NCI-H524 (cell line): ENCODE data around the gene DIRAS1.

Experiments used
- DNase-seq, 2 experiments: peaks; one replicate each; lab custom pipeline; 2025; lab: John Stamatoyannopoulos, UW

DIRAS1 gene

DNA sequence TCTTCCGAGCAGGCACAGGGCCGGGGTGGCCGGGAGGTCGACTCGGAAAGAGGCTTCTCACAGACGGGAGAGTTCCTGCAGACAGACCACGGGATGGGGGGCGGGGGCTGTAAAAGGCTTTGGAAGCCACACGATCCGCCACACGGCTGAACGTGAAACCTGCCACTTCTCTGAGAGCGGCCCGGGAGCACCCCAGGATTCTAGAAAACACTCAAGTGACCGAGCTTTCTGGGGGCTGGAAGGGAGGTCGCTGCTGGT is 34.2 kb upstream of the DIRAS1 start:
- DNase-seq = no peak

DNA sequence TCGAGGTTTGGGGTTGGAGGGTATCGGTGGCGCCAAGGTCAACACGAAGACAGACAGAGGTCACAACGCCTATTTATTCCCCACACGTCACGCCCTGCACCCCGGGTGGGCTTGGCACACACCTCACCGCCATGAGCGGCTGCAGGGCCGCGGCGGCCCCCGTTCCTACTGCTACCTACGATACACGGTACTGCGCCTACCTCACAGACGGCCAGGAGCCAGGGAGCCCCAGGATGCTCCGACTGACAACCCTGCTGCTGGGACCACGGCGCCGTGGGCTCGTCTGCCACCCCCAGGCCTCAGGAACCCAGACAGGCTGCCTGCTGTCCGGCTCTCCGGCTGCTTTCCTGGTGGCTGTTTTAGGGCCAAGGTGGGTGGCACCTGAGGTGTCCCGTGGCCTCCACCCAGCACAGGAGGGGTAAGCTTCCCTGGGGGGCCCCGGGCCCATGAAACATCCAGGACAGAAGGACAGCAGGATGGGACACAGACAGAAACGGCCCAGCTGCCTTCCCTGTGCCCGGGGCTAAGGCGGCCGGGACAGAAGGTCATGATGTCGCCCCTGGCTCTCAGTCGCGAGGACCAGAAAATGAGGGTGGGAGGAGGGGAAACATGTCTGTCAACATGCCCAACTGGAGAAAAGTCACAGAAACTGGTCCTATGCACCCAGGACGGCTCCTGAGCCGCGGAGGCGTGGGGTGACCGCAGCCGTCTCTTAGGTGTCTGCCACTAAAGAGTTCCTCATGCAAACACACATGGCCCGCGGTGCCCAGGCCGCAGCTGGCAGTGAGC is 33.7 kb upstream of the DIRAS1 start:
- no peak for DNase-seq

DNA sequence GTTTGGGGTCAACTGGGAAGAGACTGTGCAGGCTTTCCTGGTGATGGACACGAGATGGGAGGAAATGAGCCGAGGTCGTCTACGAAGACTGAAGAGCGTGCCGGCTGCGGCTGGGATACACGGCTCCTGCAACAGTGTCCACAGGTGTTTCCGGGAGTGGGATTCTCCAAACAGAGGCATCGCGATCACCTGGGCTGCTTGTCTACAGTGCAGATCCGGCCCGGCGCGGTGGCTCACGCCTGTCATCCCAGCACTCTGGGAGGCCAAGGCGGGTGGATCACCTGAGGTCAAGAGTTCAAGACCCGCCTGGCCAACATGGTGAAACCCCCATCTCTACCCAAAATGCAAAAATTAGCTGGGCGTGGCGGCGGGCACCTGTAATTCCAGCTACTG is 30.3 kb upstream of the DIRAS1 start:
- DNase-seq = no peak

DNA sequence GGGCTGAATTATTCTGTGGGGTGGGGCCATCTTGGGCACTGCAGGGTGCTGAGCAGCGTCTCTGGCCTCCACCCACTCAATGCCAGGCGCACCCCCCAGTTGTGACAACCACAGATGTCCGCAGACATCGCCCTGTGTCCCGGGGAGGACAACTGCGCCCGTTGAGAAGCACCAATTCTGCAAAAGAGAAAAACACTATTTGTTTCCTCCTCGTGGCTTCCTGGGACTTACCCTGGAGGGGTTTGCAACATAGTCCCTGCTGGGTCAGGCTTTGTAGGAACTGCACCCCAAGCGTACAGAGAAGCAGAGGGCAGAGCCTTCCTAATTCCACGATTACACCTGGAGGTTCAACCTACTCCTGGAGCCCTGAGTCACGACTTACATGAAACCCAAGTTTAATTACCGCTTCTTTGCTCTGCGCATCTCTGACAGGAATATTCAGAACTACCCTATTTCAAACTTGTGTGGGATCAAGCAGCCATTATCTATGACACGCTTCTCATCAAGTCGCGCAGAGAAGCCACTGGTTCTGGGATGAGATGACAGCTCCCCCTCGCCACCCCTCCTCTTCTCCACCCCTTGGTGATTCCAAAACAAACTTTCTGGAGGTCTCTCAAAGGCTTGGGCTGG is 29.8 kb upstream of the DIRAS1 start:
- DNase-seq = no peak

DNA sequence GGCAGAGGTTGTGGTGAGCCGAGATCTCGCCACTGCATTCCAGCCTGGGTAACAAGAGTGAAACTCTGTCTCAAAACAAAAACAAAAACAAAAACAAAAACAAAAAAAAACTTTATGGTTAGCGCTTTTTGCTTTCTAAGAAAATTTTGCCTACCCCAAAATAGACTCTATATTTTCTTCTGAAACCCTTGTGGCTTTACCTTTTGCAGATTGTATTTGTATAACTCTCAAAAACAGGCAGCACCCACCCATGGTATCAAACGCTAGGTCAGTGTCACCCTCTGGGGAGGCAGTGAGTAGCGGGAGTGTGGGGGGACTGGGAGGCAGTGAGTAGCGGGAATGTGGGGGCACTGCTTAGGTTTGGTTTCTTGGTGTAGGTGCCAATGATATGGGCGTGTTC is 26.2 kb upstream of the DIRAS1 start:
- DNase-seq = no peak

DNA sequence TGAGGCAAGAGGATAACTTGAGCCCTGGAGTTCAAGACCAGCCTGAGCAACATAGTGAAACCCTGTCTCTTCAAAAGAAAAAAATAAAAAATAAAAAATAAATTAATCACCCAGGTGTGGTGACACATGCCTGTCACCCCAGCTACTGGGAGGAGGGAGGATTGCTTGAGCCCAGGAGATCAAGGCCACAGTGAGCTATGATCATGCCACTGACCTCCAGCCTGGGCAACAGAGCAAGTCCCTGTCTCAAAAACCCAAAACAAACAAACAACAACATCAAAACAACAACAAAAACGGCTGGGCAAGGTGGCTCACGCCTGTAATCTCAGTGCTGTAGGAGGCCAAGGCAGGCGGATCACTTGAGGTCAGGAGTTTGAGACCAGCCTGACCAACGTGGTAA is 22.9 kb upstream of the DIRAS1 start:
- DNase-seq = no peak

DNA sequence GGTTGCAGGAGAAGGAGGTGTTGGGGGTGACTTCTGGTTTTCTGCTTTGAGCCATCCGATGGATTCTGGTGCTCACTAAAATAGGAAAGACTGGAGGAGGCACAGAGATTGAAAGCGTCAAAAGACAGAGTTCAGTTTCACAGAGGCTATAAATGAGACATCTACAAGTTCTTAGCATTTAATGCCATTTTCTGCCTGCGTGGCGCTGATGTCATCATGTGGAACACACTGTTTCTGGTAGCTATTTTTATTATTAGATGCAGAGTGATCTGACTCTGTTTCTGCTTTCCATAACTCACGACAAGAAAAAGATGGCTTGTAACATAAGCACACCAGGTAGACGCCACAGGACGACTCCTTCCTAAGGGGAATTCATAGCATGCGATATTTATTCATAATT is 21.9 kb upstream of the DIRAS1 start:
- DNase-seq = no peak

DNA sequence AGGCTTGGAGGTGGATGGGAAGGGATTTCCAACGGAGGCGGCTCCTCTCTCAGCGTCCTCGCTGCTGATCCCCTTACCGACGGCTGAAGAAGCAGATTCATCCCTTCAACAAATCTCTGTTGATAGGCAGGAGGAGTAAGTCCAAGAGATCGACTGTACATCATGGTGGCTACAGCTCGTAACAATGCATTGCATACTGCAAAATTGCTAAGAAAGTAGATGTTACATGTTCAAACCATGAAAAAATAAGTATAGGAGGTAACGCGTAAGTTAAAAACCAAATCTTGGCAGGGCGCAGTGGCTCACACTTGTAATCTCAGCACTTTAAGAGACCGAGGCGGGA is 19.1 kb upstream of the DIRAS1 start:
- no peak for DNase-seq

DNA sequence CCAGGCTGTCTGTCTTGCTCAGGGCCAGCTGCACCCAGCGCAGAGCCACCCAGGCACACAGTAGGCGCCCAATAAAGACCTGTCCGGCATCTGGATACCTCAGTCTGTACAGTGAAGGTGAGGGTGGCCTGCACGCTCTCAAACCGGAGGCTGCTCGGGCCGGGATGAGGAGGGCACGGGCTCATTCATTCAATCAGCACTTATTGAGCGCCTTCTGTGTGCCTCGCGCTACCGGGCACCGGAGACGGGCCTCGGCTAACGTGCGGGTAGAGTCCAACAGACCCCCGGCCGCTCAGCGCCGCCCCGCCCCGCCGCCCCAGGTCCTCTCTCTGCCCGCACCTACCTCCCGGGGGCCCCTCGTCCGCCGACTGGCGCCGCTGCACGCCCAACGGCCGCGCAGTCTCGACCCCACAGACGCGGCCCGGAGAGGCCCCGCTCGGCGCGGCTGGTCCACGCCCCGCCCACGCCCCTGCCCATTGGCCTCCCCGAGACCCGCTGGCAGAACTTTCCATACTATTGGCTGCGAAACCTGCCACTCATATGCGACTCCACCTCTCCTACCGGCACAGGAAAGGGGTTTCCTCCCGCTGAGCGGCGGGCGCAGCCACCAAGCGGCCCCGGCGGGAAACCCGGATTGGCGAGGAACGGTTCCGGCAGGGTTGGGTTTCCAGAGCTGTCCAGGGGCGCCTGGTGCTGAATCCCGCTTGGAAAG is 18.6 kb upstream of the DIRAS1 start, which contains the start of gene SLC39A3:
SLC39A3 (minus strand) TSS at position 416 of the 712 bp plus-strand sequence. CDS start 2,760 bp downstream, outside the sequence.
- peak; percentile 97 to 99 for DNase-seq

DNA sequence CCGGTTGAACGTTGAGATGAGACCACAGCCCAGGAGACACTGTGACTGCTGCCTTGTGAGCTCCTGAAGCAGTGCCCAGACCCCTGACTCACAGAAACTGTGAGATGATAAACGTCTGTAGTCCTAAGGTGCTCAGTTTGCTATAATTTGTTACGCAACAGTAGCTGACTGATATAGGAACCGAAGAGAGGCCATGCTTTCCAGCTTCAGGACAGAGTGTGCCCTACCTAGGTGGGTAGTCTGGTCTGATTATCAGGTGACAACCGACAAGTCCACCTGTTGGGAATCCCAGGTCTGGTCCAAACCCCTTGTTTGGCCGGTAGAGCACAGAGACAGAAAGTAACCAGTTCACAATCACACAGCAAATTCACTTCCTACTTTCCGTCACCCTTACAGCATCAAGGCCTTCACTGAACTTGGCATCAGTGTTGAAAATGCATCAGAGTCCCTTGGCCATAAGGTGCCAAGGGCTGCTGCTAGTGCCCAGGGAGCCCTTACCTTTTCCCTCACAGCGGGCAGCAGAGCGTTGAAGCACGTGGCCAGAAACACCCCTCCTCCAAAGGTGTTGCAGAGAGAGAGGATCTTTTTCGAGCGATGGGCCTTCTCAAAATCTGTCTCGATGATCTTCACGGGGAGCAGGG is 15.5 kb upstream of the DIRAS1 start:
- no peak for DNase-seq

DNA sequence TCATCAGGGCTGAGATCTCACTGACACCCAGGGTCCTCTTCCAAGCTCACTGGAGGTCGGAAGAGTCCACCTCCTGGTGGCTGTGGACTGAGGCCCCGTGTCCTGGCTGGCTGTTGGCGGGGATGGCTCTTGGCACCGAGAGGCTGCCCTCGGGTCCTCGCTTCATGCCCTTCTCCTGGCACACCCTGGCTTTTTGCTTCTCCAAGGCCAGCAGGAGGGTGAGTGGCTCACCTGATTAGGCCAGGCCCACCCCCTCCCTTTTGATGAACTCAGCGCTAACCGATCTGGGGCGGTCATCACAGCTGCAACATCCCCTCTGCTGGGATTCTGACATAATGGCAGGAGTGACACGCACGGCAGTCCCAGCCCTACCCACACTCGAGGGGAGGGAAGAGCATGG is 14.2 kb upstream of the DIRAS1 start:
- DNase-seq = no peak

DNA sequence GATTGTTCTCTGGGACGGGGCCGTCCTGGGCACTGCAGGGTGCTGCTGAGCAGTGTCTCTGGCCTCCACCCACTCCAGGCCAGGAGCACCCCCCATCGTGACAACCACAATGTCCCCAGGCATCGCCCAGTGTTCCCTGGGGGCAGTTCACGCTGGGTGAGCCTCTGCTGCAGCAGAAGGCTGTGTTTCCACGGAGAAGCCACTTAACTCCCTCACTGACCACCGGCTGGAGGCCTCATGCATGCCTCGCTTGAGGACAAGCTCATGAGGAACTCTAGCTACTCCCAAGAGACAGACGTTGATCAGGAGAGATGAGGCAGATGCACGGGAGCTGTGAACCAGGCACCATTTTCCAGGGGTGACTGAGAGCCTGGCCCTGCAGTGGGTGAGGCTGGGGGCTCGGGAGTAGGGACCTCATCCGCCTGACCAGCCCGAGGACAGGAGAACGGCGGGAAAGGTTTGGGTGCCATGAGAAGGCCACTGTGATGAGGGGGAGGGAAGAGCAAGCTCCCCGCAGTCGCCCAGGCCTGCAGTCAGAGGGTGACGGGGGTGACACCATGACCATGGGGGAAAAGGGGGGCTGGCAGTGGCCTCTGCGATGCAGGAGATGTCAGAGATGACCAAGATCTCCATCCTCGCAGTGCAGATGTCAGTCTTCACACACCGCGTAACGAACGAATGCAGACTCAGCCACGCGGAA is 13.6 kb upstream of the DIRAS1 start:
- DNase-seq = no peak

DNA sequence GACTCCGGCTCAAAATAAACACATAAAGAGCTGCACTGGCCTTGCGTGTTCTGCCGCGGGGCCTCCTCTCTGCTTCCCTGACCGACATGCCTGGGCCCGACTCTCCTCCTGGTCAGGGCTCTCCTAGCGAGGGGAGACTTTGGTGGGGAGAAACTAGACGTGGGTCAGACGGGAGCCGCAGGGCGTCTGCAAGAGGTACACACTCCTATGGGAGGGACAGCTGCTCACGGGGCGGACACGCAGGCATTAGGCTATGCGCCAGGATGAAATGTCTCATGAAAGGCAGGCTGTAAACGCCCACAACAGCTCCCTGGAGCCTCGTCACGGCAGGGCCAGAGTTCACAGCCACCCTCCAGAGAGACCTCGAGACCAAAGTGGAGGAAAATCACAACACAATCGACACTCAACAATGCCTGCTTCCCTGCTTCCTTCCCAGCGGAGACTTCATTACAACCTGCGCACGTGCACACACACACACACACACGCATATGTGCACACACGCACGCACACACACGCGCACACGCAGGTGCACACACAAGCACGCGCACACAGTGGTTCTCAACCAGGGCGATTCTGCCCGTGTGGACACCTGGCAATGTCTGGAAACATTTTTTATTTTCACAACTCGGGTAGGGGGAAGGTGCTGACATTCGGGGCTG is 12.9 kb upstream of the DIRAS1 start:
- no peak for DNase-seq

DNA sequence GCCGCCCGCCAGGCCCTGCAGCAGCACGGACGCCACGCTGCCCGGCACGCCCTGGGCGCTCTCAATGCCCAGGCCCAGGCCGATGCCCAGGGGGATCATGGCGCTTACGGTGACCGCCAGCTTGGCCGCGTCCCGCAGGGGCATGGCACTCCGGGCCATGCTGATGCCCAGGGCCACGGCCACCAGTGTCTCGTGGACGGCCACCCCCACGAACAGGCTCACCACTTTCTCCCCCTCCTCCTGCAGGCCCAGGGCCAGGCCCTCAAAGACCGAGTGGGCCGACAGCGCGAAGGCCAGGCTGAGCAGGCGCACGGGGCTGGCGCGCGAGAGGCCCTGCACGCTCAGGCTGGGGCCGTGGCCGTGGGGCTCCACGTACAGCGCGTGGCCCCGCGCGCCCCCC is 11.7 kb upstream of the DIRAS1 start:
- DNase-seq = no peak

DNA sequence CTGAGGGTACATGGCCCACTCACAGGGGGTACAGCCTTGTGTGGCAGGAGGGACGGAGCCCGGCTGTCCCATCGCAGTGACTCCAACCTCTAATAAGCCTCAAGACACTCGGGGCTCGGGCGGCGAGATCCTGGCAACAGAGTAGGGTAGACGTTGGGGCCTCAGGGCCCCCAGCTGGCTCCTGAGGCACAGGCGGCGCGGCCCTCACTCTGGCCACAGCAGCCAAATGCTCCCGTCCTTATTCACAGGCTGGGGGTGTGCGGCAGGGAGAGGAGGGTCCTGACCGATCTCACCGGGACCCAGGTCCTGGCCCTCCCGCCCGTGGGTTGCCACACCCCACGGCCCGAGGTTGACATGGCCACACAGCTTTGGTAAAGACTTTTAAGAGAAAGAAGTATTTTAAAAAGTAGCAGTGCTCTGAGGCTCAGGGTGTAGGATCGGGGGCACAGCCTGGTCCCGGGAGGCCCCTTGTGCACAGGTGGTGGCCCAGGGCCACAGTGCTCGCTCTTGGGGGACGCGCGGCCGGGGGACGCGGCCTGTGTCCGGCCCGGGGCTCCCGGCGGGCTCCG is 11.1 kb upstream of the DIRAS1 start:
- DNase-seq = no peak

DNA sequence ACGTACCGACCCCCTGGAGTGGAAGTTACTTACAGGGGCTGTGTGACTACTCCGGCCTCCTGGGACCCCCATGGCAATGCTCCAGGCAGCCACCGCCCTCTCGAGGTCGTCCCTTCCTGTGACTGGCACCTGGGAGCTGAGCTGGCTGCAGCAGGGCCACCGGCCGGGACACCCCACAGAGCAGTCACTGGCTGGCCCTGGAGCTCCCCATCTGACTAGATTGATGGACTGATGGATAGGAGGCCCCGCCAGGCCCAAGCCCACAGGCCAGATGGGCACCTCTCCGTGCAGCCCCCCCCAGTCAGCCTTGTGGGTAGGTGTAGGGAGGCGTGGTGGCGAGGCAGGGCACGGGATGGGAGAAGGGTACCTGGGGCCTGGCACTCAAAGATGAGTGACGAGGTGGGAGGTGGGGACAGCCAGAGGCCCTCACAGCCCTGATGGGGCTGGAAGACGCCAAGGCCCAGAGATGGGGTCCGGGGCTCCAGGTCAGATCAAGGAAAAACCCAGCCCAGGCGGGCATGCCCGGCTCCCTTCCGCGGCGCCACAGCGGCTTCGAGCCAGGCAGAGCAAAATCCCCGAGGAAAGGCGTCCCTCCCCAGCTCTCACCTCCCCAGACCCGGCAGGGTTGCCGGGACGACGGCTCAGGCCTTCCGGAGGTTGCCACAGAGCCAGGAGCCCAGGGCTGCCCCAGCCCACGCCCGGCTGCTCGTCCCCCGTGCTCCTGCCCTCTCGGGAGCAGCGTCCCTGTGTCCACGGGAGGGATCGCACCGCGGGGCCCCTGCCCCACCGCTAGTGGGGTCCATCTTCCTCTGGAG is 10.2 kb upstream of the DIRAS1 start:
- DNase-seq = no peak

DNA sequence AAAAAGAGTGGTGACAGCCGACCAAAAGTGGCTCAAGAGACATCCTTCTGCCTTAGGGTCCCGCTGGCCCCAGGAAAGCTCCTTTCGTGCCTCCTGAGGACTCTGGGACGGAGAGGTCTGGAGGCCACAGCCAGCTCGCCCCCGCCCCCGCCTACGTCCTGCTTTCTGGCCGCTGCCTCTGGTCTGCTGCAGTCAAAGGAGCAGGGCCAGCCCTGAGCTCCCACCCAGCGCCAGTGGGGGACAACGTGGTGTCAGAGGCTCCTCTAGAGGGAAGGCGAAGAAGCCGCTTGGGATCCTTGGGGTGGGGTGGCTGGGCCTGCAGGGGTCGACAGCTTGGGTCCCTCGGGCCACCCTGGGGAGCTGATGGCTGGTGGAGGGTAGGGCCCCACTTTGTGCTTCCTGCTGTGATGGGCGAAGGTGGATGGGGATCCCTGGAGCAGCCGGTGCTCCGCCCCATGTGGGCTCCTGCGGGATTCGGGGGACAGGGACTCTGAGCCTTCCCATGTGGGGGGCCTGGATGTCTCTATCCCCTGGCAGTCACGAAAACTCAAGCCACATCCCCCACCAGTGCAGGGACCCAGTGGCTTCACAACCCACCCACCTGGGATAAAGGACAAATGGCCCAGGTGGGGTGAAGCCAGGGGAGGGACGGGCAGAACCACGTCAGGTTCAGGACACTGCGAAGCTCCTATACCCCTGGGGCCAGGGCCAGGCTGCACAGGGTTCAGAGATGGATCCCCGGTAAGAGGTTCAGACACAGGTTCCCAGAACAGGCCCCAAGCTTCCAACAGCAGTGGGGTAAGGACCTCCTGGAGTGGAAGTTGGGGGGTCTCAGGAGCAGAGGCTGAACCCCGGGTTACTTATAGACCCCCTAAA is 9.0 kb upstream of the DIRAS1 start:
- DNase-seq = no peak

DNA sequence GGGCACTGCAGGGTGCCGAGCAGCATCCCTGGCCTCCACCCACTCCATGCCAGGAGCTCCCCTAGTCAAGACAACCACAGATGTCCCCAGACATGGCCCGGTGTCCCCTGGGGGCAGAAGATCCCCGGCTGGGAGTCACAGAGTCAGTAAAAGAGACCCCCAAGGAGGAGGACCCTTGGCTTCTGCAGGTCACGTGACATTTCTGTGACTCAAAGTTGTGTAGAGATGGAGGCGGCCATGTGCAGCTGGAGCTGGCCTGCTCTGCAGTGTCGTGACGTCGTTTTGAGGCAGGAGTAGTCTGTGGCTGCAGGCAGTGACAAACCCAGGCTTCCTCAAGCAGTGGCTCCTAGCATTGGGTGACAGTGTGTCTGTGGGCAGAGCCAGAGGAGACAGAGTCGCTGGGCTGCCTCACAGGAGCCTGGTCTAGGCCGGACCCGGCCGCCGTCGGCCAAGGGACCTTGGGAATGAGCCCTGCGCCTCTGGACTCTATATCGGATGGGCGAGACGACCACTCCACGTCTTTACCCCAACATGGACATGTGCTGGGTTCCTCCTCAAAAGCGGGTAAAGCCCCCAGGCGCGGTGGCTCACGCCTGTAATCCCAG is 7.7 kb upstream of the DIRAS1 start:
- no peak for DNase-seq

DNA sequence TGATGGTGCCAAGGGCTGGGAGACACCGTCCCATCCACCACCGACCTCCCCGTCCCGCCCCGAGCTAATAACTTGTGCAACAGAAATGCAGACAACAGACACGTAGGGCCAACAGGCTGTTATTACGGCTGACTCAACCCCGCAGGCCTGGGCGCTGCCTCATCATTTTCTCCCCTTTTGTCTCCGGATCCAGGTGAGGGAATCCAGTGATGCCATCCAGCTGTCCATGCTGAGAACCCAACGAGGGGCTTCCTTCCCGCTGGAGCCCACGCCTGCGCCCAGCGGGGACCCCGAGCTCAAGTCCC is 6.4 kb upstream of the DIRAS1 start:
- DNase-seq = no peak
